Loucy (cell line): ENCODE results near the gene BLID.

Experiments
- H2AFZ ChIP-seq: fragments of 200-600 bp; sonication (generic); 2 replicates; pipeline ENCODE4 v1.6.0; 2016; ENCODE audit warnings: antibody characterized with exemption, mild to moderate bottlenecking, low read length, moderate library complexity
- H3F3A ChIP-seq: fragments of 200-600 bp; 2 replicates; pipeline ENCODE4 v1.6.0; 2016; ENCODE audit warnings: antibody characterized with exemption, low read depth, mild to moderate bottlenecking
- H3K27me3 ChIP-seq: fragments of 200-600 bp; sonication (generic); 2 replicates; pipeline ENCODE4 v1.6.1; 2014; ENCODE audit warnings: low read length, mild to moderate bottlenecking; ENCODE audit not compliant: insufficient read depth, poor library complexity, severe bottlenecking
- H3K36me3 ChIP-seq: fragments of 200-600 bp; sonication (generic); 2 replicates; pipeline ENCODE4 v1.6.1; 2016; ENCODE audit warnings: low read length; ENCODE audit not compliant: insufficient read depth
- H3K4me1 ChIP-seq: fragments of 200-600 bp; sonication (generic); 2 replicates; pipeline ENCODE4 v1.5.1; 2014; ENCODE audit warnings: low read length, mild to moderate bottlenecking; ENCODE audit not compliant: insufficient read depth, poor library complexity, severe bottlenecking
- H3K4me2 ChIP-seq: fragments of 200-600 bp; sonication (generic); 2 replicates; pipeline ENCODE4 v1.6.0; 2014; ENCODE audit warnings: antibody characterized with exemption, low read length, low read depth, mild to moderate bottlenecking; ENCODE audit not compliant: poor library complexity, severe bottlenecking
- H3K4me3 ChIP-seq: fragments of 200-600 bp; sonication (generic); 2 replicates; pipeline ENCODE4 v1.5.1; 2014; ENCODE audit warnings: low read length, mild to moderate bottlenecking, mixed read lengths; ENCODE audit not compliant: poor library complexity, severe bottlenecking
- H3K79me2 ChIP-seq: fragments of 200-600 bp; sonication (generic); 2 replicates; pipeline ENCODE4 v1.6.1; 2014; ENCODE audit warnings: low read length; ENCODE audit not compliant: insufficient read depth
- H3K9ac ChIP-seq: fragments of 200-600 bp; sonication (generic); 2 replicates; pipeline ENCODE4 v1.6.0; 2014; ENCODE audit warnings: mild to moderate bottlenecking, low read depth, low read length, moderate library complexity; ENCODE audit not compliant: poor library complexity, severe bottlenecking
- H3K9me2 ChIP-seq: fragments of 200-600 bp; sonication (generic); replicated peaks from 2 replicates; pipeline ENCODE4 v1.6.1; 2016; ENCODE audit warnings: low read depth, low read length, mixed read lengths
- H3K9me3 ChIP-seq: fragments of 200-600 bp; sonication (generic); 2 replicates; pipeline ENCODE4 v1.6.1; 2014; ENCODE audit warnings: mild to moderate bottlenecking, antibody characterized with exemption, low read length, low read depth; ENCODE audit not compliant: insufficient read depth
- H4K20me1 ChIP-seq: fragments of 200-600 bp; sonication (generic); 2 replicates; pipeline ENCODE4 v1.6.0; 2014; ENCODE audit warnings: antibody characterized with exemption, low read length, mild to moderate bottlenecking; ENCODE audit not compliant: insufficient read depth, poor library complexity, severe bottlenecking
- EZH2phosphoT487 ChIP-seq: fragments of 200-600 bp; IDR thresholded peaks from 2 replicates; pipeline ENCODE4 v1.6.1; 2018; ENCODE audit warnings: antibody characterized with exemption, mild to moderate bottlenecking, moderate library complexity, borderline replicate concordance
- TF ChIP-seq, protein P1 (sequence below): fragments of 200-600 bp; sonication (generic); conservative IDR thresholded peaks from 2 replicates; pipeline ENCODE4 v1.5.1; 2014; ENCODE audit warnings: mild to moderate bottlenecking, antibody characterized with exemption, low read length

The BLID gene

DNA sequence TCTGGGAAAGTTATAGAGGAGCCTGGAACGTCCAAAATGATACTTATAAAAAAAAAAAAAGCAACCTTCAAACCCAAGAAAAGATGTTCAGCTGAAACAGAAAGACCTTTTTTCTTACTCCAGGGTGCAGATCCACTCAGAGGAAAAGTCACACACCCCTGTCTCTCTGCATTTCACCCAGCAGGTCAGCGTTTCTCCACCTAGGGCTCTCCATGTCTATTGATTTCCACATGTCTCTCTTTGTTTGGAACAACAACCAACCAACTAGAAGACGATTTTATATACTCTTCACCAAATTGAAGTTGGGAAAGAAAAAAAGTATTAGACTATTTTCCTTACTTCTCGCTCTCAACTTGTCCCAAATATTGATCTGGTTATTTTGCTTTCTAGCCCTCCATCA lies 42.2 kb upstream of the BLID start:
- Histone ChIP-seq H3K27me3 (no peaks in the 10 kb centered on the region), H3K4me2 (peak overlapping the region; percentile 69), H3K79me2 (no peaks in the 10 kb centered on the region), H2AFZ (peak overlapping the region; percentile 91), H4K20me1 (no peaks in the 10 kb centered on the region), H3K9ac (peak overlapping the region; percentile 51), H3K9me3 (no peaks in the 10 kb centered on the region), H3K4me1 (peaks cover 15% of the 10 kb centered on the region), H3K4me3 (peak overlapping the region; percentile 75), H3F3A (no peaks in the 10 kb centered on the region), H3K9me2 (no peaks in the 10 kb centered on the region), H3K36me3 (no peaks in the 10 kb centered on the region)
- no peak for TF ChIP-seq EZH2phosphoT487
- TF ChIP-seq, protein P1, sequence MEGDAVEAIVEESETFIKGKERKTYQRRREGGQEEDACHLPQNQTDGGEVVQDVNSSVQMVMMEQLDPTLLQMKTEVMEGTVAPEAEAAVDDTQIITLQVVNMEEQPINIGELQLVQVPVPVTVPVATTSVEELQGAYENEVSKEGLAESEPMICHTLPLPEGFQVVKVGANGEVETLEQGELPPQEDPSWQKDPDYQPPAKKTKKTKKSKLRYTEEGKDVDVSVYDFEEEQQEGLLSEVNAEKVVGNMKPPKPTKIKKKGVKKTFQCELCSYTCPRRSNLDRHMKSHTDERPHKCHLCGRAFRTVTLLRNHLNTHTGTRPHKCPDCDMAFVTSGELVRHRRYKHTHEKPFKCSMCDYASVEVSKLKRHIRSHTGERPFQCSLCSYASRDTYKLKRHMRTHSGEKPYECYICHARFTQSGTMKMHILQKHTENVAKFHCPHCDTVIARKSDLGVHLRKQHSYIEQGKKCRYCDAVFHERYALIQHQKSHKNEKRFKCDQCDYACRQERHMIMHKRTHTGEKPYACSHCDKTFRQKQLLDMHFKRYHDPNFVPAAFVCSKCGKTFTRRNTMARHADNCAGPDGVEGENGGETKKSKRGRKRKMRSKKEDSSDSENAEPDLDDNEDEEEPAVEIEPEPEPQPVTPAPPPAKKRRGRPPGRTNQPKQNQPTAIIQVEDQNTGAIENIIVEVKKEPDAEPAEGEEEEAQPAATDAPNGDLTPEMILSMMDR: no peak

DNA sequence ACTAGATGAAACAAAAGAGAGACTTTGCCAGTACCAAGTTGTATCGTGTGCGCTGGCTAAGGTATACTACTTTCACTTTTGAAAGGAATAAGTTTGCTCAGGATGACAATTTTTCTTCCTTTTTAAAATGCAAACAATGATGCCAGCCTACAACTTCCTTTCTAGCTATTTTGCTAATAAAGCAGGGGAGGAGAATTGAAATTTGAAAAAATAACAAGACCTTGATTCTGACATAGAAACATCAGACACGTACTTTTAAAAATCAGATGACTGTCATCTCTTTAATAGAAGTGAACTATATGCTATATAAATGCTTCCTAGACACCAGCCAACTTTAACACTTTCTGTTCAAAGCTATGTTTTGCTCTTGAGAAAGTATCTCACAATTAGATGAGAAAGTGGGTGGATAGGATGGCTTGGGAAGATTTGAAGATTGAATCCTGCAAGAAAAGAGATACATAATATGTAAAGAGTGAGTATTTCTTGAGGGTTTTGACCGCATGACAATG lies 41.7 kb upstream of the BLID start:
- Histone ChIP-seq H4K20me1 (no peaks in the 10 kb centered on the region), H3K9ac (peak overlapping the region; percentile 51), H2AFZ (peak overlapping the region; percentile 91), H3K4me2 (peak overlapping the region; percentile 69), H3K4me1 (peaks cover 15% of the 10 kb centered on the region), H3F3A (no peaks in the 10 kb centered on the region), H3K36me3 (no peaks in the 10 kb centered on the region), H3K79me2 (no peaks in the 10 kb centered on the region), H3K9me3 (no peaks in the 10 kb centered on the region), H3K9me2 (no peaks in the 10 kb centered on the region), H3K27me3 (no peaks in the 10 kb centered on the region), H3K4me3 (peak overlapping the region; percentile 75)
- no peak for TF ChIP-seq EZH2phosphoT487
- TF ChIP-seq, protein P1: no peak

DNA sequence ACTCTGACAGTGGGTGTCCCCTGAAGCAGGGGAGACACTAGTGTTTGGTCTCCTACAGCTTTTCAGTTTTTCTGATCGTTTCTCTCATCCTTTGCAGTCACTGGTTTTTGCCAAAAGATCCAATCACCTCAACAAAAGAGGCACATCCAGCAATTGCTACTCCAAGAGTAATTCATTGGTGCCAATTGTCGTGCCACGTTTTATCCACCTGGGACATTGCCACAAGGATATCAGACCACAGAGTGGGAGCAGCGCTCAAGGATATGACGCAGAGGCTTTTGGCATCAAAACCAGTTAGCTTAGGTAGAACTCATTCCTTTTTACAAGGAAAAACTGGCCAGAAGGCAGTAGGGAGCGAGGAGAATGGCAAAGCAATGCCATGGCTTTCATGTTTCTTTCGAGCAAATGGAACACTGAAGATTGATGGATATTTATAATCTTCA lies 40.9 kb upstream of the BLID start:
- Histone ChIP-seq H3K4me2 (peak overlapping the region; percentile 69), H4K20me1 (no peaks in the 10 kb centered on the region), H2AFZ (peak overlapping the region; percentile 91), H3K27me3 (no peaks in the 10 kb centered on the region), H3K4me1 (peaks cover 15% of the 10 kb centered on the region), H3K9me3 (no peaks in the 10 kb centered on the region), H3K79me2 (no peaks in the 10 kb centered on the region), H3K9ac (peak overlapping the region; percentile 51), H3K4me3 (peak overlapping the region; percentile 75), H3F3A (no peaks in the 10 kb centered on the region), H3K36me3 (no peaks in the 10 kb centered on the region), H3K9me2 (no peaks in the 10 kb centered on the region)
- TF ChIP-seq EZH2phosphoT487: no peak
- TF ChIP-seq, protein P1: no peak
